Measurements from ENCODE around the gene FAM3A.
A peak's percentile ranks its signal among the peaks of the same experiment; 100 is the strongest.
"Not testable (repeated sequence)": the region's sequence is repeated elsewhere in the genome, so short reads cannot be mapped to it uniquely, and the experiment has no call there.

The FAM3A gene

GRCh38 chrX:154541896-154542722, 26.1 kb upstream of the FAM3A start:
- Histone ChIP-seq H3K27ac (peak overlapping the region; percentile 100), H3K36me3 (peaks cover 13% of the 10 kb centered on the region), H3K9me3 (no peaks in the 10 kb centered on the region), H3K27me3 (no peaks in the 10 kb centered on the region), H3K4me1 (ENCODE audit: control insufficient read depth in 1 of 2, insufficient read depth in 1 of 2, low read depth in 1 of 2, low read length in 1 of 2) (peaks cover 53 to 88% of the 10 kb centered on the region in 2 experiments), H3K4me3 (ENCODE audit: low read depth in 1 of 2, low read length in 1 of 2) (peak overlapping the region; percentile 77 to 80)
- TF ChIP-seq CTCF (IDR thresholded peaks at IDR 0.05): no peak

GRCh38 chrX:154541589-154541895, 25.5 kb upstream of the FAM3A start:
- no peak for TF ChIP-seq CTCF (IDR thresholded peaks at IDR 0.05)
- Histone ChIP-seq H3K4me3 (ENCODE audit: low read depth in 1 of 2, low read length in 1 of 2) (peak overlapping the region; percentile 77 to 80), H3K4me1 (ENCODE audit: control insufficient read depth in 1 of 2, insufficient read depth in 1 of 2, low read depth in 1 of 2, low read length in 1 of 2) (peaks cover 53 to 88% of the 10 kb centered on the region in 2 experiments), H3K27ac (peak overlapping the region; percentile 100), H3K36me3 (peaks cover 13% of the 10 kb centered on the region), H3K27me3 (no peaks in the 10 kb centered on the region), H3K9me3 (no peaks in the 10 kb centered on the region)

DNA sequence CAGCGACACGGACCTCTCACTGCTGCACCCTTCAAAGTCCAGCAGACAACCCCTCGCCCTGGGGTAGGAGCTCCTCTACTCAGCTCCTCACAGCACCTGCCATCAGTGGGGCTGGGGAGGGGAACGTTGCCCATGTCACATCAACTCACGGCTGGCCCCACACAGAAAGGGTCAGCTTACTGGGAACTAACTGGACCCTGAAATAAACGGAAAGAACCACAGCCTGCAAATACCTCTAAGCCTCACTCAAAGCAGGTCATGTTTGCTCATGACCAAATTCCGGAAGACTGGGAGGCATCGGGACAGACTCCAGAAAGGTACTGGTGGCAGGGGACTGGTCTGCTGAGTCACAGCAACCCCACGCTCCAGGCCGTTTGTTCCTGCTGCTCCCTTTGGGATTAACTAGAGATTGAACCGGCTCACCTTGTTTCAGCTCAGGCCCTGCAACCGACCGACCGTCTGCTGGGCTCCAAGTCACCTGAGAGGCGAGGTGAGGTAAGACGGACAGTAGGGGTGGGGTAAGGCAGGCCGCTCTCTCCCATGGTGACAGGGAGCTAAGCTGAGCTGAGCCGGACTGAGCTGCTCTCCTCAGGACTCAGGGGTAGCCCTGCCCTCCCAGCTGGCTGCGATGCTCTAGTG, 25.0 kb upstream of the FAM3A start:
- TF ChIP-seq CTCF (IDR thresholded peaks at IDR 0.05): no peak
- Histone ChIP-seq H3K27ac (peak overlapping the region; percentile 100), H3K27me3 (no peaks in the 10 kb centered on the region), H3K36me3 (peaks cover 14% of the 10 kb centered on the region), H3K4me3 (ENCODE audit: low read depth in 1 of 2, low read length in 1 of 2) (peak overlapping the region; percentile 77 to 80), H3K4me1 (ENCODE audit: control insufficient read depth in 1 of 2, insufficient read depth in 1 of 2, low read depth in 1 of 2, low read length in 1 of 2) (peaks cover 52 to 83% of the 10 kb centered on the region in 2 experiments), H3K9me3 (no peaks in the 10 kb centered on the region)

DNA sequence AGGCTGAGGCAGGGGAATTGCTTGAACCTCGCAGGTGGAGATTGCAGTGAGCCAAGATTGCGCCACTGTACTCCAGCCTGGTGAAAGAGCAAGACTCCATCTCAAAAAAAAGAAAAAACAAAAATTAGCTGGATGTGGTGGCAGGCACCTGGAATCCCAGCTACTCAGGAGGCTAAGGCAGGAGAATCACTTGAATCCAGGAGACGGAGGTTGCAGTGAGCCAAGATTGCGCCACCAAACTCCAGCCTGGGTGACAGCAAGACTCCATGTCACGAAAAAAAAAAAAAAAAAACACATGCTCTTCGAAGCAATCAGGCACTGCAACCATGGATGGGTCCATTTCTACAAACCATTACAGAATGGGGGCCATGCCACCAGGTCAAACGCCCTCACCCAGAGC, 24.3 kb upstream of the FAM3A start:
- H3K27ac ChIP-seq: peak overlapping the region; percentile 100
- H3K27me3 ChIP-seq, H3K9me3 ChIP-seq: not testable (repeated sequence)
- H3K4me1 ChIP-seq (ENCODE audit: control insufficient read depth in 1 of 2, insufficient read depth in 1 of 2, low read depth in 1 of 2, low read length in 1 of 2): peaks cover 52 to 78% of the 10 kb centered on the region in 2 experiments
- H3K4me3 ChIP-seq (ENCODE audit: low read depth in 1 of 2, low read length in 1 of 2): peak overlapping the region in 1 of 2 experiments; percentile 14
- peaks cover 20% of the 10 kb centered on the region for H3K36me3 ChIP-seq

DNA sequence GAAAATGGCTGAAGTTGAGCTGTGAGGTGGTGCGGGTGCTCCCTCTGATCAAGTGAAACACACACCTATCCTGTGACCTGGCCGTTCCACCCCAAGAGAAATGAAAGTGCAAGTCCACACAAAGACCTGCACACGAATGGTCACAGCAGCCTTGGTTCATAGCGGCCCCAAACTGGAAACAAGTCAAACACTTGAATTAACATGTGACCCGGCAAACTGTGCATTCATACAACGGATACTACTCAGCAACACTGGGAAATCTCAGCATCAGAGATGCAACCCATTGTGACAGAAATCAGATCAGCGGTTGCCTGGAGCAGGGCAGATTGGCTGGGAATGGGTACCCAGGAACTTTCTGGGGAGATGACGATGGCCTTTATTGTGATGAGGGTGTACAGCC, 23.0 kb upstream of the FAM3A start:
- Histone ChIP-seq H3K4me3 (ENCODE audit: low read depth in 1 of 2, low read length in 1 of 2) (no peak overlapping the region), H3K9me3 (no peaks in the 10 kb centered on the region), H3K27ac (peak overlapping the region; percentile 100), H3K4me1 (ENCODE audit: control insufficient read depth in 1 of 2, insufficient read depth in 1 of 2, low read depth in 1 of 2, low read length in 1 of 2) (peaks cover 50 to 77% of the 10 kb centered on the region in 2 experiments), H3K36me3 (peaks cover 21% of the 10 kb centered on the region), H3K27me3 (no peaks in the 10 kb centered on the region)
- no peak for TF ChIP-seq CTCF (IDR thresholded peaks at IDR 0.05)

- peaks cover 38 to 47% of the 10 kb centered on the region in 2 experiments for H3K4me1 ChIP-seq (ENCODE audit: control insufficient read depth in 1 of 2, insufficient read depth in 1 of 2, low read depth in 1 of 2, low read length in 1 of 2)
- no peak overlapping the region for H3K4me3 ChIP-seq (ENCODE audit: low read depth in 1 of 2, low read length in 1 of 2)
- H3K36me3 ChIP-seq: peaks cover 53% of the 10 kb centered on the region
- H3K27me3 ChIP-seq: no peaks in the 10 kb centered on the region
- H3K9me3 ChIP-seq: no peaks in the 10 kb centered on the region
- TF ChIP-seq CTCF (IDR thresholded peaks at IDR 0.05): no peak
- H3K27ac ChIP-seq: peak overlapping the region; percentile 76
These were observed 19.9 kb upstream of the FAM3A start for GRCh38 chrX:154535892-154536291.
